CD14-positive monocyte (primary cell): ENCODE data around the gene NPHS2. TPM values are rescaled to one million over a fixed set of nuclear protein-coding genes. Genes with fewer than 3 reads are reported as not detected.

Experiments
- DNase-seq, 3 donors: peaks; one replicate each; pipeline ENCODE4 v3.0.0-alpha.2; 2011 to 2022
- H2AFZ ChIP-seq: 2 replicates; pipeline ENCODE4 v1.6.0; 2012; ENCODE audit warnings: mild to moderate bottlenecking, low read depth, low read length, inconsistent platforms; ENCODE audit not compliant: insufficient read depth, poor library complexity, severe bottlenecking
- H3K27ac ChIP-seq, 2 donors: 1 replicate in 1 of 2; 2 replicates in 1 of 2; pipeline ENCODE4 v1.5.1; 2012 to 2013; ENCODE audit warnings: low read length in 2 of 2, control low read depth in 1 of 2, inconsistent platforms in 1 of 2, low read depth in 1 of 2, mild to moderate bottlenecking in 1 of 2
- H3K27me3 ChIP-seq, 2 donors: one replicate each; pipeline versions ENCODE4 v1.6.0 to v1.6.1; 2011 to 2013; ENCODE audit warnings: low read length in 2 of 2; ENCODE audit not compliant: control insufficient read depth in 2 of 2, insufficient read depth in 2 of 2
- H3K36me3 ChIP-seq, 2 donors: replicated peaks in 1 of 2; 1 replicate in 1 of 2; 2 replicates in 1 of 2; pipeline versions ENCODE4 v1.5.1 to v1.6.1; 2012 to 2013; ENCODE audit warnings: low read length in 2 of 2, control low read depth in 1 of 2, inconsistent platforms in 1 of 2, mild to moderate bottlenecking in 1 of 2; ENCODE audit not compliant: insufficient read depth in 2 of 2, control insufficient read depth in 1 of 2
- H3K4me1 ChIP-seq, 2 donors: 1 replicate in 1 of 2; 2 replicates in 1 of 2; pipeline versions ENCODE4 v1.5.1 to v1.6.1; 2012 to 2013; ENCODE audit warnings: low read length in 2 of 2, control low read depth in 1 of 2, inconsistent platforms in 1 of 2, mild to moderate bottlenecking in 1 of 2, moderate library complexity in 1 of 2; ENCODE audit not compliant: insufficient read depth in 2 of 2, control insufficient read depth in 1 of 2
- H3K4me2 ChIP-seq: replicated peaks from 2 replicates; pipeline ENCODE3; 2012; ENCODE audit warnings: low read length, moderate library complexity, mild to moderate bottlenecking; ENCODE audit not compliant: poor library complexity, severe bottlenecking; ENCODE audit errors: extremely low read depth
- H3K4me3 ChIP-seq, 3 experiments: fragments of 200-600 bp in 1 of 3; sonication (generic) in 1 of 3; replicated peaks in 1 of 3; 1 replicate in 2 of 3; 2 replicates in 1 of 3; pipeline ENCODE4 v1.5.1; 2011 to 2013; ENCODE audit warnings: low read length in 3 of 3, mild to moderate bottlenecking in 3 of 3, control low read depth in 2 of 3, low read depth in 2 of 3, inconsistent platforms in 1 of 3, moderate library complexity in 1 of 3
- H3K79me2 ChIP-seq: 2 replicates; pipeline ENCODE4 v1.6.0; 2012; ENCODE audit warnings: mild to moderate bottlenecking, control low read depth, inconsistent platforms, low read length, moderate library complexity; ENCODE audit not compliant: insufficient read depth
- H3K9ac ChIP-seq: 2 replicates; pipeline ENCODE4 v1.6.0; 2017; ENCODE audit warnings: low read length, mild to moderate bottlenecking; ENCODE audit not compliant: insufficient read depth, poor library complexity, severe bottlenecking
- H3K9me3 ChIP-seq, 2 donors: replicated peaks in 1 of 2; 1 replicate in 1 of 2; 2 replicates in 1 of 2; pipeline versions ENCODE4 v1.5.1 to v1.6.1; 2012 to 2013; ENCODE audit warnings: low read length in 2 of 2, control low read depth in 1 of 2; ENCODE audit not compliant: control insufficient read depth in 1 of 2, insufficient read depth in 1 of 2
- H4K20me1 ChIP-seq: 2 replicates; pipeline ENCODE4 v1.6.0; 2012; ENCODE audit warnings: mild to moderate bottlenecking, low read length, control low read depth, moderate library complexity; ENCODE audit not compliant: insufficient read depth
- H3K27ac Mint-ChIP-seq, 7 donors: one replicate each; pipeline ENCODE4 v1.8.0; 2020; ENCODE audit warnings: mild to moderate bottlenecking in 7 of 7, mixed read lengths in 7 of 7, moderate library complexity in 6 of 7, inconsistent platforms in 2 of 7
- H3K27me3 Mint-ChIP-seq, 3 donors: one replicate each; pipeline ENCODE4 v1.8.0; 2021 to 2022; ENCODE audit warnings: low read depth in 3 of 3, mild to moderate bottlenecking in 3 of 3, mixed read lengths in 3 of 3, moderate library complexity in 3 of 3, inconsistent platforms in 1 of 3
- H3K36me3 Mint-ChIP-seq, 2 donors: one replicate each; pipeline ENCODE4 v1.8.0; 2020; ENCODE audit warnings: mixed read lengths in 2 of 2, inconsistent platforms in 1 of 2, mild to moderate bottlenecking in 1 of 2
- H3K4me1 Mint-ChIP-seq: one replicate; pipeline ENCODE4 v1.8.0; 2020; ENCODE audit warnings: mild to moderate bottlenecking, mixed read lengths
- H3K4me3 Mint-ChIP-seq, 2 donors: one replicate each; pipeline ENCODE4 v1.8.0; 2020; ENCODE audit warnings: mild to moderate bottlenecking in 2 of 2, mixed read lengths in 2 of 2, moderate library complexity in 1 of 2
- H3K9me3 Mint-ChIP-seq, 7 donors: one replicate each; pipeline ENCODE4 v1.8.0; 2020 to 2022; ENCODE audit warnings: mixed read lengths in 7 of 7, mild to moderate bottlenecking in 6 of 7, moderate library complexity in 6 of 7, inconsistent platforms in 2 of 7
- WGBS: methylation state at CpG from one replicate; pipeline ENCODE4 v1.1.5; 2013; ENCODE audit warnings: missing lambda C conversion rate; ENCODE audit not compliant: insufficient coverage; 5-methylcytosine and 5-hydroxymethylcytosine counted together
- intact Hi-C, 2 donors: fragments of 100-400 bp; cut with micrococcal nuclease; formaldehyde crosslinking; loops; one replicate each; pipeline versions ENCODE4 v1.15.0 to v1.15.1; 2023
- polyA plus RNA-seq, 3 donors: library from polyadenylated mRNA; depleted of rRNA in 1 of 3; unstranded in 2 of 3; stranded (reverse) in 1 of 3; fragments of 300-500 nt in 2 of 3; fragments of >200 nt in 1 of 3; fragmentation: Illumina TruSeq in 2 of 3; gene quantifications; 1 replicate in 2 of 3; 2 replicates in 1 of 3; pipeline ENCODE4 v1.2.3, GENCODE V29; 2012 to 2021
- TF ChIP-seq, protein P1 (sequence below): fragments of 200-600 bp; IDR thresholded peaks from one replicate; pipeline ENCODE4 v1.8.0; 2022; ENCODE audit warnings: antibody characterized with exemption, mild to moderate bottlenecking

NPHS2 gene
- polyA plus RNA-seq, 3 donors: not detected

DNA sequence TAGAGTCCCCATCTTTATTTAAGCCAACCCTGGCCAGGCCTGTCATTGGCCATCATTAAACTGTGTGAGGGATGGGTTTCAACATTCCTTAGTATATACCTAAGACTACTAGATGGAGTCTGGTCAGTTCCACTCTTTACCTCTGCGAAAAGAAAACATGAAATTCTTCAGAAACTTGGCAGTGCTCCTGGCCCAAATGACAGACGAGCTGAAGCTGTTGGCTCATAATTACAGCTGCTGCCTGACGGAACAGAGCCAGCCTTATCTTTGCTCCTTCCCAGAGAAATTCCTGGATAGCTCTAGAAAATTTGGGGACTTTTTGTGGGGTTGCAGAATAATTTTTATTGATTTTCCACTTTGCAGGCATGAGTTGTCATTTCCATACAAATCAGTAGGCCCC, 30.4 kb downstream of the NPHS2 start:
- no peak overlapping the region for H2AFZ ChIP-seq

DNA sequence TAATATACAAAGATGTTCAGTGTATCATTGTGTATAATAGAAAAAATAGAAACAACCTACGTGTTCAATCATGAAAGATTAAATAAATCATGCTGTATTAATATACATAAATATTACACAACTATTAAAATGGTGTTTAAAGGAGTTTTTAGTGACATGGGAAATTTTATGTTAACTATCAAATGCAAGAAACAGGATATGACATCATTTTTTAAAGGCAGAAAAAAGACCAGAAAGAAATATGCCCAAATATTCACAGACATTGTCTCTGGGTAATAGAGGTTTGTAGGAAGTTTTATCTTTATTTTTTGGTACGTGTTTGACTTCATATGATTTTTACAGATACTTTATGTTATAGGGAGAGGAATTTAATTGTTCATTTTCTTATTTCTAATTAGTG, 34.0 kb downstream of the NPHS2 start:
- Mint-ChIP-seq H3K36me3 (no peaks in the 10 kb centered on the region), H3K27me3 (peaks cover 0 to 3% (median 3%) of the 10 kb centered on the region in 3 donors), H3K4me1 (no peaks in the 10 kb centered on the region), H3K4me3 (no peak overlapping the region), H3K27ac (no peak overlapping the region), H3K9me3 (peaks cover 7 to 20% (median 13%) of the 10 kb centered on the region in 7 donors)
- no CpG with 5 or more reads among the region's 2 CpGs for WGBS
- no peak overlapping the region for H3K27ac ChIP-seq
- no peak overlapping the region for H2AFZ ChIP-seq
- no peaks in the 10 kb centered on the region for H3K27me3 ChIP-seq
- H3K36me3 ChIP-seq: no peaks in the 10 kb centered on the region
- H3K79me2 ChIP-seq: no peaks in the 10 kb centered on the region
- peaks cover 5 to 11% of the 10 kb centered on the region in 2 donors for H3K9me3 ChIP-seq
- H3K4me1 ChIP-seq: no peaks in the 10 kb centered on the region
- TF ChIP-seq, protein P1, sequence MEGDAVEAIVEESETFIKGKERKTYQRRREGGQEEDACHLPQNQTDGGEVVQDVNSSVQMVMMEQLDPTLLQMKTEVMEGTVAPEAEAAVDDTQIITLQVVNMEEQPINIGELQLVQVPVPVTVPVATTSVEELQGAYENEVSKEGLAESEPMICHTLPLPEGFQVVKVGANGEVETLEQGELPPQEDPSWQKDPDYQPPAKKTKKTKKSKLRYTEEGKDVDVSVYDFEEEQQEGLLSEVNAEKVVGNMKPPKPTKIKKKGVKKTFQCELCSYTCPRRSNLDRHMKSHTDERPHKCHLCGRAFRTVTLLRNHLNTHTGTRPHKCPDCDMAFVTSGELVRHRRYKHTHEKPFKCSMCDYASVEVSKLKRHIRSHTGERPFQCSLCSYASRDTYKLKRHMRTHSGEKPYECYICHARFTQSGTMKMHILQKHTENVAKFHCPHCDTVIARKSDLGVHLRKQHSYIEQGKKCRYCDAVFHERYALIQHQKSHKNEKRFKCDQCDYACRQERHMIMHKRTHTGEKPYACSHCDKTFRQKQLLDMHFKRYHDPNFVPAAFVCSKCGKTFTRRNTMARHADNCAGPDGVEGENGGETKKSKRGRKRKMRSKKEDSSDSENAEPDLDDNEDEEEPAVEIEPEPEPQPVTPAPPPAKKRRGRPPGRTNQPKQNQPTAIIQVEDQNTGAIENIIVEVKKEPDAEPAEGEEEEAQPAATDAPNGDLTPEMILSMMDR: no peak
- intact Hi-C loops: no loop called here
- no peak for DNase-seq
- no peak overlapping the region for H3K4me2 ChIP-seq
- no peak overlapping the region for H3K4me3 ChIP-seq
- H4K20me1 ChIP-seq: no peaks in the 10 kb centered on the region
- no peak overlapping the region for H3K9ac ChIP-seq

More for the DNA sequence above, 30.4 kb downstream of the NPHS2 start:
- 91% methylated on average over 3 of the region's 3 CpGs for WGBS
- Histone ChIP-seq H3K9me3 (peaks cover 5 to 10% of the 10 kb centered on the region in 2 donors), H3K27me3 (no peaks in the 10 kb centered on the region), H3K4me3 (no peak overlapping the region), H3K27ac (no peak overlapping the region), H3K36me3 (no peaks in the 10 kb centered on the region), H4K20me1 (no peaks in the 10 kb centered on the region), H3K4me2 (no peak overlapping the region), H3K9ac (no peak overlapping the region), H3K4me1 (no peaks in the 10 kb centered on the region), H3K79me2 (no peaks in the 10 kb centered on the region)
- no peak overlapping the region for H3K4me3 Mint-ChIP-seq
- TF ChIP-seq, protein P1: no peak
- H3K27me3 Mint-ChIP-seq: peaks cover 0 to 5% (median 2%) of the 10 kb centered on the region in 3 donors
- intact Hi-C loops: no loop called here
- no peak overlapping the region for H3K27ac Mint-ChIP-seq
- H3K36me3 Mint-ChIP-seq: no peaks in the 10 kb centered on the region
- H3K4me1 Mint-ChIP-seq: no peaks in the 10 kb centered on the region
- peaks cover under 1 to 8% (median 5%) of the 10 kb centered on the region in 7 donors for H3K9me3 Mint-ChIP-seq
- DNase-seq: no peak
